Coronary artery (tissue), 2 donors: ENCODE data around the gene EBI3.

Source experiments
- DNase-seq: peaks from one replicate; pipeline ENCODE4 v3.0.0-alpha.2; 2017; ENCODE audit warnings: low spot score
- H3K27ac ChIP-seq, 2 donors: fragments of 200-600 bp; sonication (generic); one replicate each; pipeline ENCODE4 v1.5.1; 2016 to 2019
- H3K4me3 ChIP-seq: fragments of 200-600 bp; sonication (generic); 2 replicates; pipeline ENCODE4 v1.5.1; 2016; ENCODE audit warnings: mild to moderate bottlenecking, moderate library complexity
- CTCF ChIP-seq: fragments of 200-600 bp; sonication (generic); IDR thresholded peaks from one replicate; pipeline ENCODE4 v1.5.1; 2019; ENCODE audit warnings: antibody characterized with exemption

The EBI3 gene

GRCh38 chr19:4206818-4207484, 22.4 kb upstream of the EBI3 start:
- H3K4me3 ChIP-seq, result no peak overlapping the region
- no peak for DNase-seq
- no peak for TF ChIP-seq CTCF
- no peak overlapping the region for H3K27ac ChIP-seq

GRCh38 chr19:4208385-4209094, 20.8 kb upstream of the EBI3 start:
- TF ChIP-seq CTCF, result no peak
- DNase-seq, result no peak
- Histone ChIP-seq H3K27ac (no peak overlapping the region), H3K4me3 (no peak overlapping the region)

- no peak for TF ChIP-seq CTCF
- Histone ChIP-seq H3K4me3 (no peak overlapping the region), H3K27ac (no peak overlapping the region)
- DNase-seq, result no peak
Measured at GRCh38 chr19:4210166-4210731, 19.1 kb upstream of the EBI3 start.

- no peak overlapping the region for H3K27ac ChIP-seq
- no peak for DNase-seq
- no peak for TF ChIP-seq CTCF
- no peak overlapping the region for H3K4me3 ChIP-seq
Measured at GRCh38 chr19:4213116-4213515, 16.2 kb upstream of the EBI3 start.

GRCh38 chr19:4215807-4216206, 13.5 kb upstream of the EBI3 start:
- Histone ChIP-seq H3K27ac (no peak overlapping the region), H3K4me3 (no peak overlapping the region)
- no peak for TF ChIP-seq CTCF
- DNase-seq, result no peak

GRCh38 chr19:4216846-4217245, 12.5 kb upstream of the EBI3 start:
- no peak for DNase-seq
- H3K27ac ChIP-seq, result no peak overlapping the region
- no peak overlapping the region for H3K4me3 ChIP-seq
- no peak for TF ChIP-seq CTCF
